NCI-H510A treated with DMSO at 0.1 percent for 48 hours (cell line): Measurements from ENCODE around the gene DPYSL4.

Experiments
- DNase-seq: peaks from one replicate; lab custom pipeline; 2025; lab: John Stamatoyannopoulos, UW

Gene DPYSL4

GRCh38 chr10:132186488-132187429, at the start of gene DPYSL4:
Gene DPYSL4, plus strand, starts transcription at chr10:132186948. Its CDS starts 116 bp downstream, at chr10:132187064.
- DNase-seq, result no peak

GRCh38 chr10:132137111-132138072, 49.4 kb upstream of the DPYSL4 start:
- no peak for DNase-seq

- no peak for DNase-seq
These were observed 48.6 kb upstream of the DPYSL4 start for GRCh38 chr10:132138133-132138532.

- no peak for DNase-seq
These were observed 48.2 kb upstream of the DPYSL4 start for GRCh38 chr10:132138596-132138995.

GRCh38 chr10:132139526-132139925, 47.2 kb upstream of the DPYSL4 start:
- DNase-seq, result no peak

GRCh38 chr10:132140167-132140925, 46.4 kb upstream of the DPYSL4 start:
- DNase-seq, result no peak

- no peak for DNase-seq
These were observed 45.7 kb upstream of the DPYSL4 start for GRCh38 chr10:132141076-132141475.

GRCh38 chr10:132141526-132142395, 45.0 kb upstream of the DPYSL4 start:
- no peak for DNase-seq

GRCh38 chr10:132142396-132143161, 44.2 kb upstream of the DPYSL4 start:
- no peak for DNase-seq

- DNase-seq, result no peak
These were observed 43.6 kb upstream of the DPYSL4 start for GRCh38 chr10:132143162-132143561.

- no peak for DNase-seq
These were observed 42.7 kb upstream of the DPYSL4 start for GRCh38 chr10:132144086-132144485.

GRCh38 chr10:132145002-132145401, 41.7 kb upstream of the DPYSL4 start:
- no peak for DNase-seq

GRCh38 chr10:132145521-132146185, 41.1 kb upstream of the DPYSL4 start:
- DNase-seq, result no peak

- no peak for DNase-seq
These were observed 40.5 kb upstream of the DPYSL4 start for GRCh38 chr10:132146271-132146671.

- no peak for DNase-seq
These were observed 39.5 kb upstream of the DPYSL4 start for GRCh38 chr10:132146941-132147915.

GRCh38 chr10:132148261-132149251, 38.2 kb upstream of the DPYSL4 start:
- DNase-seq, result no peak

- DNase-seq, result no peak
These were observed 37.5 kb upstream of the DPYSL4 start for GRCh38 chr10:132149271-132149670.
